H1 (cell line): ENCODE measurements around the gene TAOK2. TPM values are rescaled to one million over a fixed set of nuclear protein-coding genes. Genes with fewer than 3 reads are reported as not detected.

Source experiments
- CTCF ChIA-PET: fragments of 300-600 bp; sonication (Branson Sonifier 250); formaldehyde crosslinking; loops from one replicate; lab custom pipeline; 2021; ENCODE audit not compliant: partially characterized antibody; lab: Charles Lee
- POLR2A ChIA-PET: fragments of 300-600 bp; sonication (Branson Sonifier 250); formaldehyde crosslinking; loops from one replicate; lab custom pipeline; 2021; ENCODE audit warnings: inconsistent platforms; ENCODE audit not compliant: partially characterized antibody; lab: Charles Lee
- DNase-seq, 2 experiments: peaks; one replicate each; pipeline versions ENCODE4 v3.0.0 to v3.0.0-alpha.2; 2010 to 2022; ENCODE audit warnings: low spot score in 2 of 2, low read depth in 1 of 2, mixed read lengths in 1 of 2
- FAIRE-seq: peaks from 2 replicates; lab custom pipeline; 2011; peaks lifted over from hg19 to GRCh38; lab: Jason Lieb, UNC
- H2AFZ ChIP-seq: 2 replicates; pipeline ENCODE4 v1.8.1; 2012; ENCODE audit warnings: low read length, inconsistent platforms
- H2AK5ac ChIP-seq: 2 replicates; pipeline ENCODE4 v1.6.1; 2013; ENCODE audit warnings: low read depth, low read length
- H2BK120ac ChIP-seq: replicated peaks from 2 replicates; pipeline ENCODE3; 2013; ENCODE audit warnings: low read depth, low read length, inconsistent platforms
- H2BK12ac ChIP-seq: 2 replicates; pipeline ENCODE4 v1.6.1; 2013; ENCODE audit warnings: low read depth, low read length
- H2BK15ac ChIP-seq: 2 replicates; pipeline ENCODE4 v1.6.1; 2013; ENCODE audit warnings: low read length
- H2BK20ac ChIP-seq: 2 replicates; pipeline ENCODE4 v1.6.1; 2013; ENCODE audit warnings: low read length
- H2BK5ac ChIP-seq: 2 replicates; pipeline ENCODE4 v1.6.1; 2013; ENCODE audit warnings: low read depth, low read length
- H3K14ac ChIP-seq: 2 replicates; pipeline ENCODE4 v1.6.1; 2013; ENCODE audit warnings: inconsistent platforms; ENCODE audit not compliant: insufficient read length
- H3K18ac ChIP-seq: 2 replicates; pipeline ENCODE4 v1.6.1; 2013; ENCODE audit warnings: low read length; ENCODE audit errors: extremely low read depth
- H3K23ac ChIP-seq: 2 replicates; pipeline ENCODE4 v1.6.1; 2013; ENCODE audit warnings: inconsistent platforms; ENCODE audit not compliant: insufficient read length
- H3K23me2 ChIP-seq: 2 replicates; pipeline ENCODE4 v1.6.1; 2013; ENCODE audit warnings: low read depth, low read length
- H3K27ac ChIP-seq: 2 replicates; pipeline ENCODE4 v1.6.1; 2011; ENCODE audit warnings: low read depth, low read length, inconsistent platforms
- H3K27me3 ChIP-seq, 4 experiments: replicated peaks in 1 of 4; 1 replicate in 1 of 4; 2 replicates in 3 of 4; pipeline versions ENCODE4 v1.6.1 to v1.8.1; 2011 to 2013; ENCODE audit warnings: low read length in 3 of 4, mild to moderate bottlenecking in 3 of 4, inconsistent platforms in 2 of 4, mixed read lengths in 2 of 4, moderate library complexity in 1 of 4; ENCODE audit not compliant: control insufficient read depth in 3 of 4, insufficient read depth in 3 of 4; ENCODE audit errors: extremely low read depth in 1 of 4
- H3K36me3 ChIP-seq, 4 experiments: 2 replicates each; pipeline versions ENCODE4 v1.6.1 to v1.8.1; 2011 to 2013; ENCODE audit warnings: mild to moderate bottlenecking in 4 of 4, low read length in 3 of 4, moderate library complexity in 2 of 4, control low read depth in 1 of 4, inconsistent platforms in 1 of 4; ENCODE audit not compliant: insufficient read depth in 4 of 4, control insufficient read depth in 2 of 4
- H3K4ac ChIP-seq: replicated peaks from 2 replicates; pipeline ENCODE3; 2013; ENCODE audit warnings: low read length, low read depth, mixed read lengths, inconsistent platforms; ENCODE audit not compliant: insufficient read length
- H3K4me1 ChIP-seq, 4 experiments: replicated peaks in 1 of 4; 1 replicate in 1 of 4; 2 replicates in 3 of 4; pipeline versions ENCODE4 v1.6.1 to v1.8.1; 2011 to 2013; ENCODE audit warnings: low read length in 3 of 4, inconsistent platforms in 2 of 4, mixed read lengths in 1 of 4; ENCODE audit not compliant: insufficient read depth in 4 of 4, control insufficient read depth in 3 of 4
- H3K4me2 ChIP-seq, 2 experiments: 2 replicates each; pipeline versions ENCODE4 v1.6.1 to v1.8.1; 2011 to 2013; ENCODE audit warnings: low read depth in 2 of 2, low read length in 2 of 2, control low read depth in 1 of 2, inconsistent platforms in 1 of 2, mild to moderate bottlenecking in 1 of 2; ENCODE audit not compliant: insufficient read depth in 1 of 2
- H3K4me3 ChIP-seq, 4 experiments: fragments of 200-600, 300-600 bp in 1 of 4; sonication (generic), shearing (Covaris generic), sonication (Bioruptor Twin) in 1 of 4; 2 replicates each; pipeline versions ENCODE4 v1.5.1 to v1.8.1; 2011 to 2016; ENCODE audit warnings: low read length in 4 of 4, low read depth in 3 of 4, control low read depth in 2 of 4, inconsistent platforms in 2 of 4, mild to moderate bottlenecking in 2 of 4, mixed read lengths in 1 of 4, moderate library complexity in 1 of 4; ENCODE audit not compliant: insufficient read depth in 2 of 4; ENCODE audit errors: extremely low read depth in 1 of 4
- H3K56ac ChIP-seq: replicated peaks from 2 replicates; pipeline ENCODE3; 2013; ENCODE audit warnings: low read depth, mild to moderate bottlenecking, mixed read lengths, low read length, inconsistent platforms; ENCODE audit not compliant: insufficient read length
- H3K79me1 ChIP-seq: 2 replicates; pipeline ENCODE4 v1.6.1; 2013; ENCODE audit warnings: low read depth, low read length, control low read depth
- H3K79me2 ChIP-seq, 2 experiments: 2 replicates each; pipeline versions ENCODE4 v1.6.1 to v1.8.1; 2012 to 2013; ENCODE audit warnings: low read length in 2 of 2, mild to moderate bottlenecking in 2 of 2, inconsistent platforms in 1 of 2; ENCODE audit not compliant: insufficient read depth in 2 of 2, control insufficient read depth in 1 of 2
- H3K9ac ChIP-seq, 4 experiments: replicated peaks in 1 of 4; 1 replicate in 1 of 4; 2 replicates in 3 of 4; pipeline versions ENCODE4 v1.6.1 to v1.8.1; 2011 to 2013; ENCODE audit warnings: low read depth in 3 of 4, low read length in 3 of 4, control low read depth in 2 of 4, mild to moderate bottlenecking in 2 of 4, moderate library complexity in 2 of 4, inconsistent platforms in 1 of 4; ENCODE audit errors: extremely low read depth in 1 of 4
- H3K9me3 ChIP-seq, 2 experiments: 2 replicates each; pipeline versions ENCODE4 v1.6.1 to v1.8.1; 2012 to 2013; ENCODE audit warnings: mild to moderate bottlenecking in 2 of 2, moderate library complexity in 2 of 2, control low read depth in 1 of 2, inconsistent platforms in 1 of 2, low read depth in 1 of 2, low read length in 1 of 2, mixed read lengths in 1 of 2; ENCODE audit not compliant: insufficient read depth in 2 of 2
- H4K20me1 ChIP-seq, 2 experiments: replicated peaks in 1 of 2; 2 replicates each; pipeline versions ENCODE3 to v1.8.1; 2011 to 2013; ENCODE audit warnings: inconsistent platforms in 2 of 2, low read length in 2 of 2, mild to moderate bottlenecking in 1 of 2; ENCODE audit not compliant: insufficient read depth in 2 of 2, control insufficient read depth in 1 of 2
- H4K5ac ChIP-seq: 2 replicates; pipeline ENCODE4 v1.6.1; 2013; ENCODE audit warnings: low read length, low read depth, mixed read lengths, inconsistent platforms; ENCODE audit not compliant: insufficient read length
- H4K8ac ChIP-seq: 2 replicates; pipeline ENCODE4 v1.8.0; 2013; ENCODE audit warnings: mild to moderate bottlenecking, moderate library complexity, low read length, inconsistent platforms; ENCODE audit not compliant: insufficient read depth; ENCODE audit errors: extremely low read depth
- H4K91ac ChIP-seq: replicated peaks from 2 replicates; pipeline ENCODE3; 2013; ENCODE audit warnings: low read length, mixed read lengths, inconsistent platforms; ENCODE audit not compliant: insufficient read length
- KDM1A ChIP-seq: fragments of 200-600, 300-600 bp; sonication (generic); IDR thresholded peaks from 2 replicates; pipeline ENCODE4 v1.7.1; 2016; ENCODE audit warnings: mild to moderate bottlenecking, low read length, borderline replicate concordance
- PHF8 ChIP-seq: fragments of 200-600 bp; sonication (generic); conservative IDR thresholded peaks from 2 replicates; pipeline ENCODE4 v1.7.1; 2012; ENCODE audit warnings: low read depth, mild to moderate bottlenecking, inconsistent platforms, low read length, moderate library complexity
- RBBP5 ChIP-seq: IDR thresholded peaks from 2 replicates; pipeline ENCODE4 v1.7.1; 2012; ENCODE audit warnings: low read depth, mild to moderate bottlenecking, inconsistent platforms, low read length, moderate library complexity, borderline replicate concordance
- SAP30 ChIP-seq: fragments of 300-600 bp; sonication (generic); IDR thresholded peaks from 2 replicates; pipeline ENCODE4 v1.7.1; 2012; ENCODE audit warnings: low read length, moderate library complexity, mild to moderate bottlenecking, inconsistent platforms; ENCODE audit not compliant: insufficient read depth, insufficient replicate concordance
- WGBS, 2 experiments: shearing (Covaris generic) in 1 of 2; methylation state at CpG; one replicate each; pipeline versions ENCODE4 v1.1.6 to v1.1.7; 2013 to 2015; ENCODE audit warnings: low lambda C conversion rate in 2 of 2, mixed read lengths in 2 of 2, inconsistent platforms in 1 of 2, low coverage in 1 of 2, missing lambda C conversion rate in 1 of 2; ENCODE audit not compliant: insufficient replicate concordance in 2 of 2, insufficient coverage in 1 of 2, insufficient read length in 1 of 2; ENCODE audit errors: extremely low coverage in 1 of 2, missing lambda C conversion rate in 1 of 2; 5-methylcytosine and 5-hydroxymethylcytosine counted together
- polyA plus RNA-seq, 7 experiments: library from polyadenylated mRNA; depleted of rRNA in 3 of 7; stranded (reverse) in 5 of 7; unstranded in 2 of 7; fragments of >200 nt in 5 of 7; fragments of 200-250 nt in 2 of 7; gene quantifications; 1 replicate in 5 of 7; 2 replicates in 1 of 7; 4 replicates in 1 of 7; pipeline versions ENCODE4 v1.2.1 to v1.2.3, GENCODE V29; 2011 to 2013; ENCODE audit warnings: missing spikeins in 2 of 7, mixed read lengths in 2 of 7
- total RNA-seq: library from RNA; stranded (reverse); fragmentation: NEBNext Ultra II Directional; extraction: Animal tissue kit (Norgen Biotek cat#: 25700); gene quantifications from 2 replicates; pipeline ENCODE4 v1.2.1, GENCODE V29; 2021

Gene TAOK2
- total and polyA plus RNA-seq, 2 of the 8 experiments (the other 6 are each of a cell fraction or from before 2014, with no cell fraction given): 13.5 to 32.6 TPM

GRCh38 chr16:29974291-29975133 lies 844 bp downstream of the TAOK2 start:
- no peak for DNase-seq
- Histone ChIP-seq H3K36me3 (peaks cover 8 to 28% (median 22%) of the 10 kb centered on the region in 4 experiments), H3K9ac (peak overlapping the region; percentile 45 to 77 (median 69); a peak in 5 of 7 replicates), H3K79me2 (peaks cover 9 to 34% of the 10 kb centered on the region in 2 experiments), H3K14ac (no peak overlapping the region), H4K5ac (no peak overlapping the region), H3K4ac (no peak overlapping the region), H2BK5ac (no peak overlapping the region), H3K27me3 (peaks cover 2 to 10% (median 9%) of the 10 kb centered on the region in 4 experiments), H3K4me1 (peaks cover 4 to 20% (median 7%) of the 10 kb centered on the region in 4 experiments), H3K18ac (no peak overlapping the region; the same call in 1 of the 2 replicates), H2BK15ac (no peak overlapping the region), H3K56ac (no peak overlapping the region), H3K79me1 (peaks cover 24% of the 10 kb centered on the region), H2BK20ac (no peak overlapping the region), H2BK120ac (no peak overlapping the region), H3K9me3 (peaks cover 11% of the 10 kb centered on the region in 2 experiments)
- WGBS, 2 experiments: 14% methylated on average over 26 of the region's 31 CpGs; no CpG with 5 or more reads in 1 of the 2 experiments
- POLR2A ChIA-PET: interaction anchor here (1.1 to 3.4 kb wide), 8 partner anchors 11 to 57 kb away, joined by 3 to 33 read pairs (median 12); partner anchors contain the start of genes HIRIP3, INO80E, KCTD13 and TLCD3B
- 0 out of 2 replicates have a peak, but pooled peaks have one; percentile 13 for TF ChIP-seq RBBP5
- TF ChIP-seq SAP30: peak; percentile 15
- peak; percentile 24; the same call in 1 of the 2 replicates for TF ChIP-seq PHF8
- TF ChIP-seq KDM1A: no peak
- TF ChIP-seq, all 59 proteins: peak for 3
- no peak overlapping the region for H3K23ac ChIP-seq
- FAIRE-seq: no peak
- H4K8ac ChIP-seq: no peak overlapping the region
- no peak overlapping the region for H4K91ac ChIP-seq
- CTCF ChIA-PET: interaction anchor here (1.0 to 3.7 kb wide), 10 partner anchors 10 to 63 kb away, joined by 3 to 12 read pairs (median 4); partner anchors contain the start of gene TLCD3B
- H3K4me3 ChIP-seq: peak overlapping the region; percentile 80 to 90 (median 85)
- H3K4me2 ChIP-seq: peak overlapping the region; percentile 72 to 85
- no peak overlapping the region for H2AK5ac ChIP-seq
- peaks cover 4 to 18% of the 10 kb centered on the region in 2 experiments for H4K20me1 ChIP-seq
- H2AFZ ChIP-seq: no peak overlapping the region
- peaks cover 7% of the 10 kb centered on the region; the same call in 1 of the 2 replicates for H3K23me2 ChIP-seq
- H3K27ac ChIP-seq: no peak overlapping the region
- no peak overlapping the region for H2BK12ac ChIP-seq
